CMK (cell line): ENCODE measurements around the gene CNR2.
A peak's percentile ranks its signal among the peaks of the same experiment; 100 is the strongest.
"Not testable (repeated sequence)": the region's sequence is repeated elsewhere in the genome, so short reads cannot be mapped to it uniquely, and the experiment has no call there.

Experiments used
- DNase-seq: peaks from one replicate; pipeline ENCODE4 v3.0.0-alpha.2; 2010; ENCODE audit warnings: low read depth

The CNR2 gene

GRCh38 chr1:23913212-23913880, at the start of gene CNR2:
Gene CNR2 (minus strand): TSS chr1:23913362. CDS start chr1:23875617, 37,745 bp downstream.
- DNase-seq = peak; percentile 73

DNA sequence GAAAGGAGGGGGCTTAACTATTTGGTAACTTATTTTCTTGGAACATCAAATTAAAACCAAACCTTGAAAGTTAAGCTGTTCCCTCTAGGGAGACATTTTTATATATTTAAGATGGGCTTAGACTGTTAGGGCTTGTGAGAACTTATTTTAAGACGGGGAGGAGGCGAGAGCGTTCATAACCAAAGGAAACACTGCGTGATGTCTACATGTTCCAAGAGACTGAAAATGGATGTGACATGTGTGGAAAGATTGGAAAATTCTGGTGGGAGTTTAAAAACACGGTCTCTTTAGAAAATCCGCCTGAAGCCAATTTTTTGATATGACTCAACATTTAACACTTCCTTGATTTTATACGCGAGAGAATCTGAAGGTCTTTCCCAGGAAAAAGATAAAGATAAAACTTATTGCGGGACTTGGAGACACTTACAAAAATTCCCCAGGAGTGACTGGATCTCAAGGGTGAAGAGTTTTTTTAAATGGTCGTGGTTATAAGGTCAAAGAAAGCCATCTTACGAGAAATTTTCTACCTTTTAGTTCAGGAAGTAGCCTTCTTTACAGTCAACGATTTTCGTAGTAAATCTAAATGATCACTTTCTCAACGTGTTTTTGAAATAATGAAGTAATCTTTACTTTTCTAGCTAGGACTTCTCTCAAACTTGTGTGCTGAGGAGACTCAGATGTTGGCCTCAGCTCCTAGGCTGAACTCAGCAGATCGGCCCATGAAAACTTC, 47.3 kb upstream of the CNR2 start:
- DNase-seq = no peak

GRCh38 chr1:23959461-23960290, 46.5 kb upstream of the CNR2 start, which contains the start of gene PNRC2:
Gene PNRC2 (plus strand): TSS chr1:23959828. CDS start chr1:23961458, 1,630 bp downstream.
- peak; percentile 86 for DNase-seq

- peak; percentile 96 for DNase-seq
Observed at GRCh38 chr1:23958810-23959460, 45.8 kb upstream of the CNR2 start.

- DNase-seq = not testable (repeated sequence)
Observed at GRCh38 chr1:23958040-23958809, 45.1 kb upstream of the CNR2 start.

DNA sequence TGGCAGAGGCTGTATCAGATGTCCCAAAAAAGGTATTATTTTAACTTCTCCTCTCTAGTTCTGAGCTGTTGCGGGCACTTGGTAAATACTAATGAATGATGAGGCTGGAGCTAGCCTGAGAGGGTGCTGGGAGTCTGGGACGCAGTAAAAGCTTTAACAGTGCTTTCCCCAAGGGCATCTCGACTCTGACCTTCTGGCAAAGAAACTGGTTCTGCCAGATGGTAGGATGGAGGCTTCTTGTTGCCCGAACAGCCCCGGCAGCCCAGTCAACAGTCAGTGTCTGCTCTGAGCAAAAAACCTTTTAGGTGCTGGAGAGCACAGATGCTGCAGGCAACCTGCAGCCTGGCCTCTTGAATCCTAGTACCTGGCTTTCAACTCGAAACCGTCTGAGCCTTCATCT, 43.9 kb upstream of the CNR2 start:
- DNase-seq = no peak

GRCh38 chr1:23953020-23953419, 39.9 kb upstream of the CNR2 start:
- no peak for DNase-seq

GRCh38 chr1:23947366-23947765, 34.2 kb upstream of the CNR2 start:
- no peak for DNase-seq

DNA sequence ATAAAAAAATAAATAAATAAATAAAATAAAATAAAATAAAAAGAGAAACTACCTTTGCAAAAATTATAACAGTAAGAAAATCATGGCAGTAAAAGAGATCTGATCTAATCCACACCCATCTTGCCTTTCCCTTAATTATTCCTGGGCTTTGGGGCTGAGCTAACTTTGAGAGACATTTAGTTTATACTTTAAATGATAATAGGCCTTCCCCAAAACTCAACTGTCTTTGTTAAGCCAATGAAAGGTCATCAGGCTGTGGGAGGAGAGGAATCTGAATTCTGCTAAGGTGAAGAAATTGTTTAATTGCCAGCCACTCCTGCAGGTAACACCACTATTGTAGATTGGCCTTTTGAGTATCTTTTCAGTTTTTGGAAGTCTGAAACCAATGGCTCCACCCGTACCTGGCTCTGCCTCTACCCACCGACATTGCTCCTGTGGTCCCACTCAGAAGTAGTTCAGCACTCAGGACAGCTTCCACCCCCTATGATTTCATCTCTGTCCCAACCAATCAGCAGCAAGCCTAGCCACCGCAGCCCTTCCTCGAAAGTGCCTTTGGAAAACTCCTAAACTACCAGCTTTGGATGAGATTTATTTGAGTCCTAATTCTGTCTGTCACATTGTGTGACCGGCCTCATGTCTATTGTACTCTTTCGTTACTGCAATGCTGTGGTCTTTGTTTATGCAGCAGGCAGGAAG, 23.5 kb upstream of the CNR2 start:
- no peak for DNase-seq

DNA sequence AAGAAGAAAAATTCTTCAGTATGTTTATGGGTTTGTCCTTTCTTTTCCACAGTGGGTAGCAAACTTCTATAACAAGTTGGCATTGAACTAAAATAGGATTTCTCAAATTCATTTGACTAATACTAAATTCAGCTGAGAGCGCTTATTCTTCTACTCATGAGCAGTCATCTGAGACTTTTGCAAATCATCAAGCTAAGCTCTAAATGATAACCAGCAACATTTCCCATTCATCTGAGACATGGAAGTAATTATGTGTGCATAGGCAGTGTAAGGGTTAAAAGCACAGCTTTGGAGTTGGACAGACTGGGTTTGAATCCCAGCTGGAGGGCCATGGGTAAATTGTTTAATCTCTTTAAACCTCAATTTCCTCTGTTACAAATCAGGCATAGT, 18.3 kb upstream of the CNR2 start:
- no peak for DNase-seq

DNA sequence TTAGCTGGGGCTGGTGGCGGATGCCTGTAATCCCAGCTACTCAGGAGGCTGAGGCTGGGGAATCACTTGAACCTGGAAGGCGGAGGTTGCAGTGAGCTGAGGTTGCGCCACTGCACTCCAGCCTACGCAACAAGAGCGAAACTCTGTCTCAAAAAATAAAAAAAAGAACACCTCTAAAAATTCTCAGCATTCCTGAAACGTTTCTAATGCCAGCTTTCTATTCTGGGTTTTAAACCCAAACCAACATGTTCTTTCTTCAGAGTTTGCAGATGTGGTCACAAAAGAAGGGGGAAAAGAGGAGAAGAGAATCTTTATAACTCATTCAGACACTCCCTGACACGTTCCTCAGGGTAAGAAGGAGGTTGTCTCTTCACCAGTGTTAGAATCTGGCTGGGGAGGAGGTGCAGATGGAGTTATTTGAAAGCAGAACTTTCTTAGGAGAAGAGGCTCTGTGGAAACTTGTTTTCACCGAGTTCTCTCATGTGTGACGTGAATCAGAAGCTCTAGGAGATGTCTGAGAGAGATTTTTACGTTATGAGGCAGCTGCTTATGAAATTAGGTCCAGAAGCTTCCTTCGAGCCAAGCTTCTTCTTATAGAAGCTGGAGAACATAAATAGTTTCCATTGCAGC, 17.8 kb upstream of the CNR2 start:
- DNase-seq = no peak

- DNase-seq = no peak
Observed at GRCh38 chr1:23930270-23930669, 17.1 kb upstream of the CNR2 start.

DNA sequence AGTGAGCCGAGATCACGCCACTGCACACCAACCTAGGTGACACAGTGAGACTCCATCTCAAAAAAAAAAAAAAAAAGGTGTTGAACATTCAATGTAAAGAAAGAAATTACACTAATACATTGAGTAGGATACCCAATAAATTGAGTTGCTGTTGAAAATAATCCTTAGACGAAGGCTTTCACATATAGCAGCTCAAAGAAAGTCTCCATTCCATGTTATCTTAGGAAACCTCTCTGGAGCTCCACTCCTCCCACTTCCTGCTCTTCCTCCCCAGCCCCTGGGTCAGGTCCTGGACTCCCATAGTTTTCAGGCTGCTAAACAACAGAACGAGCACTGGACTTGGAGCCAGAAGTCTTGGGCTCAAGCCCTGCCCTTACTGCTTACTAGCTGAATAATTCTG, 15.6 kb upstream of the CNR2 start:
- DNase-seq = no peak

DNA sequence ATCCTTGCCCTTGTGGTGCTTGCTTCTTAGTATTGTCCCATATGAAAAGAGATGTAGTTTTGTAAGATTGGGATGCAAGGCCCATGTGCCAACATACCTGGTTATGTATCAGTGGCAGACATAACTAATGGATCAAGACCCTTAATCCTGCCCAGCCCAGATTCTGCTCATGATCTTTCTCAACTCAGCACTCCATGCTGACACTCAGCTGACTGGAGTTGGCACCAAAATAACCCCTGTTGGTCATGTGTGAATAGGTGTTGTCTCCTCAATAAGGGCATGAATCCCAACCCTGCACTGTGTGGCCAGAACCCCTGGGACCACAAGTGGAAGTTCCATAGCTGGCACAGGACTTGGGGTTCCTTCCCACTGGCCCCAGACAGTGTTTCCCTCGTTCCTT, 13.9 kb upstream of the CNR2 start:
- no peak for DNase-seq

DNA sequence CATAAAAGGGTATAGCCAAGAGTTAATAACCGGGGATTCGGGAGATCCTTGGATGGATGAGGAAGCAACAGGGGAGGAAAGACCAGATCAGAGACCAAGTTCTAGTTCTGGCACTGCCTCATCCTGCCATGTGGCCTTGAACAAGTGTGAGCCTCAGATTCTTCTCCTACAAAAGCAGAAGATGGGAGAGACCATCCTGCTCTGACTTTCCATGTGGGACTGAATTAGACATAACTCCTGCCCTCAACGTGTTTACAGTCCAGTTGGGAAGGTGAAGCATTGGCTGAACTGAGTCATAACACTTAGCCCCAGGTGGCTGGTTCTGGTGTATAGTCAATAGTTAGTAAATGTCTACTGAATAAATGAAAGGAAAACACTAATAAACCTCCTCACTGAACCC, 12.1 kb upstream of the CNR2 start:
- DNase-seq = no peak

DNA sequence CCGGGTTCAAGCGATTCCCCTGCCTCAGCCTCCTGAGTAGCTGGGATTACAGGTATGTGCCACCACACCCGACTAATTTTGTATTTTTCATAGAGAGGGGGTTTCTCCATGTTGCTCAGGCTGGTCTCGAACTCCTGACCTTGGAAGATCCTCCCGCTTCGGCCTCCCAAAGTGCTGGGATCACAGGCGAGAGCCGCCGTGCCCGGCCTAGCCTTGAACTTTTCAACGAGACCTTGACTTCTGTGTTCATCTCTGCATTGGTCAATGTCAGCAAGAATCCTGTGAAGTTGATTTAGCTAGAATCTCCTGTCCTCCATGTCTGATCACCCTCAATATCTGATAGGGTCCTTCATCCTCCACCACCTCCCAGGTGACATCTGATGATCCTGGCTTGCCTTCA, 11.4 kb upstream of the CNR2 start:
- DNase-seq = no peak

DNA sequence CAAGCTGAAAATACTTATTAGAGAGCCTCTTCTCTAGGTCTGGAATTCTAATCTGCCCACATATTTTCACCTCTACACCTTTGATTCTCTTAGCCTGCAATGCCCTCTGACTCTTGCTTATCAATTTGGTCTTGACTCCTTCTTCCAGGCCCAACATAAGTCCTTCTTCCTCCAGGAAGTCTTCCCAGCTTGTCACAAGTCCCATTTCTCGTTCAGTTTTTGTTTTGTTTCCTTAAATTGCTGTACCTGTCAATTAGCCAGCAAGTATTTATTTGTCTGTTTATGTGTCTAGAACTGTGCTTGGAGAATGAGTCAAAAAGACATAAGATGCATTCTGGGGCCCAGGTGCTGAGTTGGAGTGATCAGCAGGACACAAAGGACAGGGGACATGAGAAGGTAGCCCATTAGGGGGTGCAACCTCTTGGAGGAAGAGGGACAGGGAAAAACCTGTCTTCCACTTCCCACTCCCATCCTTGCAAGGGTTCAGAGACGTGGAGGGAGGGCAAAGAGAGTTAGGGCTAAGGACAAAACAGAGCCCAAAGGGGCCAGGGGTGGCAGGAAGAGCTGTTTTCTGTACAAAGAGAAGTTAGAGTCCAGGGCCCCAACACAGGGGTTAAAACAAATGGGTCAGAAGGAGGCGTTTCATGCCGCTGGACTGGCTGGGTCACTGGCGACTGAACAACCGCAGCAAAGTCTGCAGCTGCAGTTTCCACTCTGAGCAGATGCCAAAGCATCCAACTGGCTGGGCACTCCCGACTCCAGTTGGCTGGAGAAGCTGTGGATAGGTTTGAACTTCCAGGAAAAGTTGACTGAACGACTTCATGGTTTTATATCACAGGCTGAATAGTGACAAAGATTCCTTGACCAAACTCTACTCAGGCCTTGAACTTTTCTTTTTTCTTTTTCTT, 10.7 kb upstream of the CNR2 start:
- no peak for DNase-seq

GRCh38 chr1:23922321-23922943, 9.3 kb upstream of the CNR2 start:
- no peak for DNase-seq
